GM21723 (cell line): ENCODE results near the gene ZSCAN21.

Experiments
- ATAC-seq: cut with Tn5 transposase; IDR thresholded peaks from one replicate; pipeline ENCODE4 v1.9.1; 2021; ENCODE audit warnings: mild to moderate bottlenecking, moderate library complexity; ENCODE audit not compliant: unreplicated experiment

The ZSCAN21 gene

GRCh38 chr7:100095289-100095688 lies 45.7 kb downstream of the ZSCAN21 start:
- no peak for ATAC-seq

- ATAC-seq: no peak
These were observed 46.1 kb downstream of the ZSCAN21 start for GRCh38 chr7:100095704-100096103.

GRCh38 chr7:100098913-100099312 lies 49.3 kb downstream of the ZSCAN21 start:
- no peak for ATAC-seq

- ATAC-seq: no peak
These were observed 49.9 kb downstream of the ZSCAN21 start for GRCh38 chr7:100099452-100099851.

- peak; percentile 68 for ATAC-seq
These were observed 50.9 kb downstream of the ZSCAN21 start for GRCh38 chr7:100100420-100101015.

- ATAC-seq: peak; percentile 82
These were observed 51.7 kb downstream of the ZSCAN21 start, which contains the start of the genes AP4M1 and MCM7 for GRCh38 chr7:100101016-100101862. Gene AP4M1 (plus strand): TSS chr7:100101643. CDS start chr7:100101715, 72 bp downstream. Gene MCM7 (minus strand): TSS chr7:100101397. CDS start chr7:100101294, 103 bp downstream.

- ATAC-seq: no peak
These were observed 53.6 kb downstream of the ZSCAN21 start for GRCh38 chr7:100102950-100103840.

GRCh38 chr7:100105534-100105933 lies 56.0 kb downstream of the ZSCAN21 start:
- no peak for ATAC-seq

- no peak for ATAC-seq
These were observed 57.1 kb downstream of the ZSCAN21 start for GRCh38 chr7:100106633-100107032.

- ATAC-seq: no peak
These were observed 57.7 kb downstream of the ZSCAN21 start for GRCh38 chr7:100107125-100107737.

- no peak for ATAC-seq
These were observed 58.3 kb downstream of the ZSCAN21 start for GRCh38 chr7:100107890-100108289.

- ATAC-seq: no peak
These were observed 60.1 kb downstream of the ZSCAN21 start for GRCh38 chr7:100109521-100110163.

GRCh38 chr7:100111156-100111555 lies 61.6 kb downstream of the ZSCAN21 start:
- ATAC-seq: no peak

GRCh38 chr7:100111914-100112313 lies 62.3 kb downstream of the ZSCAN21 start:
- ATAC-seq: no peak
